Right atrium auricular region (tissue), 2 donors: ENCODE results near the gene TOP3A. TPM values are rescaled to one million over a fixed set of nuclear protein-coding genes. Genes with fewer than 3 reads are reported as not detected.

Experiments
- DNase-seq: peaks from one replicate; pipeline ENCODE4 v3.0.0-alpha.2; 2019; ENCODE audit warnings: low spot score
- H3K27ac ChIP-seq, 2 donors: fragments of 200-600 bp; sonication (generic); 1 replicate in 1 of 2; 2 replicates in 1 of 2; pipeline ENCODE4 v1.5.1; 2016 to 2019
- H3K27me3 ChIP-seq, 2 donors: fragments of 200-600 bp; sonication (generic); one replicate each; pipeline versions ENCODE4 v1.5.1 to v1.6.0; 2017 to 2019
- H3K36me3 ChIP-seq: fragments of 200-600 bp; sonication (generic); one replicate; pipeline ENCODE4 v1.5.1; 2016
- H3K4me1 ChIP-seq, 2 donors: fragments of 200-600 bp; sonication (generic); one replicate each; pipeline versions ENCODE4 v1.5.1 to v1.6.0; 2017 to 2019
- H3K4me3 ChIP-seq, 2 donors: fragments of 200-600 bp; sonication (generic); 1 replicate in 1 of 2; 2 replicates in 1 of 2; pipeline ENCODE4 v1.5.1; 2017 to 2019; ENCODE audit warnings: mild to moderate bottlenecking in 1 of 2, moderate library complexity in 1 of 2
- H3K9me3 ChIP-seq, 2 donors: fragments of 200-600 bp; sonication (generic); one replicate each; pipeline ENCODE4 v1.5.1; 2019
- total RNA-seq, 2 donors: library from RNA; depleted of rRNA; stranded (reverse); fragments of >200 nt; gene quantifications; one replicate each; pipeline ENCODE4 v1.1.0, GENCODE V29; 2016
- TF ChIP-seq, protein P1 (sequence below), 2 donors: fragments of 200-600 bp; sonication (generic); IDR thresholded peaks; one replicate each; pipeline ENCODE4 v1.5.1; 2019; ENCODE audit warnings: antibody characterized with exemption in 2 of 2

Gene TOP3A
- total RNA-seq, 2 donors from 2014 or later, result 12.6 to 18.8 TPM

DNA sequence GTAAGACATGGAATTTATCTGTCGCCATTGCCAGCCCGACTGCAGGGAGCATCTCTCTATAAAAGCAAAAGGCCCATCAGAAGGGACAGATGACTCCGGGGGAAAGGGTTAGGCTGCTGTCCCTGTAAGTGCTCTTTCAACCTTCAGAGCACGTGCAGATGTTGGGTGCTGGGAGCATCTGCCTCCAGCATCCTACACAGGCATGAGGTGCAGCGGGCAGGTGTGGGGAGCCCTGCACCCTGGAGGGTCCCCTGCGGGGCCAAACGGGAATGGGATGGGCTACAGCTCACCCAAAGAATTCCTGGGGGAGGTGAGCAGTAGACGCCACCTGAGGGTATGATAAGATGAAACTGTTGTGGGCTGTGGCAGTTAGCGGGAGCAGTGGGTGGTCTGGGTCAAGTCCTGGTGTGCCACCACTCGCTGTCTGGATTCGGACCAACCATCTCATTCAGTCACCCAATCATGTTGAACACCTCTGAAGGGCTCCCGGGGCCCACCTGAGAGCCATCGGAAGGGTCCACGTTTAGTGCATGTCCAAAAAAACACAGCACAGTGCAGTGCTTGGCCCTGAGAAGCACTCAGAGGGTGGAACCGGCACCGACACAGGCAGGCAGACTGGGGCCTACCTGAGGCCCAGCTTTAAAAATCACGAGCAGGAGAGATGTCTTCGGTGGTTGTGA lies 4.1 kb upstream of the TOP3A start:
- peaks cover 0 to 65% of the 10 kb centered on the region in 2 donors for H3K4me1 ChIP-seq
- H3K4me3 ChIP-seq, result no peak overlapping the region
- H3K27ac ChIP-seq, result no peak overlapping the region
- DNase-seq, result no peak
- peaks cover 20% of the 10 kb centered on the region for H3K36me3 ChIP-seq
- TF ChIP-seq, protein P1, sequence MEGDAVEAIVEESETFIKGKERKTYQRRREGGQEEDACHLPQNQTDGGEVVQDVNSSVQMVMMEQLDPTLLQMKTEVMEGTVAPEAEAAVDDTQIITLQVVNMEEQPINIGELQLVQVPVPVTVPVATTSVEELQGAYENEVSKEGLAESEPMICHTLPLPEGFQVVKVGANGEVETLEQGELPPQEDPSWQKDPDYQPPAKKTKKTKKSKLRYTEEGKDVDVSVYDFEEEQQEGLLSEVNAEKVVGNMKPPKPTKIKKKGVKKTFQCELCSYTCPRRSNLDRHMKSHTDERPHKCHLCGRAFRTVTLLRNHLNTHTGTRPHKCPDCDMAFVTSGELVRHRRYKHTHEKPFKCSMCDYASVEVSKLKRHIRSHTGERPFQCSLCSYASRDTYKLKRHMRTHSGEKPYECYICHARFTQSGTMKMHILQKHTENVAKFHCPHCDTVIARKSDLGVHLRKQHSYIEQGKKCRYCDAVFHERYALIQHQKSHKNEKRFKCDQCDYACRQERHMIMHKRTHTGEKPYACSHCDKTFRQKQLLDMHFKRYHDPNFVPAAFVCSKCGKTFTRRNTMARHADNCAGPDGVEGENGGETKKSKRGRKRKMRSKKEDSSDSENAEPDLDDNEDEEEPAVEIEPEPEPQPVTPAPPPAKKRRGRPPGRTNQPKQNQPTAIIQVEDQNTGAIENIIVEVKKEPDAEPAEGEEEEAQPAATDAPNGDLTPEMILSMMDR (IDR thresholded peaks at IDR 0.05), result no peak
- no peaks in the 10 kb centered on the region for H3K9me3 ChIP-seq
- no peaks in the 10 kb centered on the region for H3K27me3 ChIP-seq

DNA sequence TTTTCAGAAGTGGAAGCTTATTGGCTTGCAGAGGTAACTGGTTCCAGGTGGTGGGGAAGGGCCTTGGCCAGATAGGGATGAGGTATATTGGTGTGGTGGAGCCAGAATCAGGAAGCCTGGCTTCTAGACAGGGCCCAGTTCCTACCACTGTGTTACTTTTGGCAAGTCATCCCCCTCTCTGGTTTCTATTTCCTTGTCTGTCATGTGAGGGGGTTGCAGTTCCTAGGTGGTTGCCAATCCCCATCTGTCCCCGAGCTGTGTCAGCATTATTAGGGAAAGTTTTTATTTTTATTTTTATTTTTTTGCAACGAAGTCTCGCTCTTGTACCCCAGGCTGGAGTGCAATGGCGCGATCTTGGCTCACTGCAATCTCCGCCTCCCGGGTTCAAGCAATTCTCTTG lies 3.3 kb upstream of the TOP3A start:
- TF ChIP-seq, protein P1 (IDR thresholded peaks at IDR 0.05), result no peak
- H3K4me1 ChIP-seq, result peaks cover 0 to 73% of the 10 kb centered on the region in 2 donors
- H3K4me3 ChIP-seq, result no peak overlapping the region
- no peaks in the 10 kb centered on the region for H3K9me3 ChIP-seq
- no peaks in the 10 kb centered on the region for H3K27me3 ChIP-seq
- no peak overlapping the region for H3K27ac ChIP-seq
- H3K36me3 ChIP-seq, result peaks cover 13% of the 10 kb centered on the region
- DNase-seq, result no peak

DNA sequence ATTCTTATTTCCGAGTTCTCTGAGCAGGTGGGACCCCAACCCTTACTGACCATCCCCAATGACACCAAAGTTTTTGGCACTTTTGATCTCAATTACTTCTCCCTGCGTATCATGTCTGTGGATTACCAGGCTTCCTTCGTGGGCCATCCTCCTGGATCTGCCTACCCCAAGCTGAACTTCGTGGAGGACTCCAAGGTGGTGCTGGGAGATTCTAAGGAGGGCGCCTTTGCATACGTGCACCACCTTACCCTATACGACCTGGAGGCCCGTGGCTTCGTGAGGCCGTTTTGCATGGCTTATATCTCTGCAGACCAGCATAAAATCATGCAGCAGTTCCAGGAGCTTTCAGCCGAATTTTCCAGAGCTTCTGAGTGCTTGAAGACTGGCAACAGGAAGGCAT lies 1.2 kb upstream of the TOP3A start:
- DNase-seq, result no peak
- peaks cover 0 to 77% of the 10 kb centered on the region in 2 donors for H3K4me1 ChIP-seq

DNA sequence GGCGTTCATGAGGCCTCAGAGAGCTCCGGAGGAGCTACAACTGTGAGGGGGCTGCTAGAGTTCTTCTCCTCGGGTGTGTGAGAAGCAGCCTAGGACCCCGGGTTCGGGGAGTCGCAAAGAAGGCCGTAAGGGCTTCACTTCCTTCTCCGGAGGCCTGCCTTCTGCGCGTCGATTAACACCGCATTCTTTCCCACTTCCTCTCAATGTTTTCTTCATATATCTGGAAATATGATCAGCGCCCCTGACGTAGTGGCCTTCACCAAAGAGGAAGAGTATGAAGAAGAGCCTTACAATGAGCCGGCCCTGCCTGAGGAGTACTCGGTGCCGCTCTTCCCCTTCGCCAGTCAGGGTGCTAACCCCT lies 748 bp upstream of the TOP3A start:
- TF ChIP-seq, protein P1 (IDR thresholded peaks at IDR 0.05), result no peak
- H3K9me3 ChIP-seq, result no peaks in the 10 kb centered on the region
- H3K27me3 ChIP-seq, result no peaks in the 10 kb centered on the region
- H3K36me3 ChIP-seq, result peaks cover 5% of the 10 kb centered on the region
- peak overlapping the region; percentile 87 to 89 for H3K27ac ChIP-seq
- DNase-seq, result no peak
- H3K4me1 ChIP-seq, result peaks cover 0 to 72% of the 10 kb centered on the region in 2 donors
- peak overlapping the region; percentile 70 to 90 for H3K4me3 ChIP-seq

More for the DNA sequence above, 1.2 kb upstream of the TOP3A start:
- no peaks in the 10 kb centered on the region for H3K27me3 ChIP-seq
- peaks cover 5% of the 10 kb centered on the region for H3K36me3 ChIP-seq
- H3K27ac ChIP-seq, result peak overlapping the region in 1 of 2 donors; percentile 87
- H3K4me3 ChIP-seq, result peak overlapping the region; percentile 70 to 90
- TF ChIP-seq, protein P1 (IDR thresholded peaks at IDR 0.05), result no peak
- H3K9me3 ChIP-seq, result no peaks in the 10 kb centered on the region

DNA sequence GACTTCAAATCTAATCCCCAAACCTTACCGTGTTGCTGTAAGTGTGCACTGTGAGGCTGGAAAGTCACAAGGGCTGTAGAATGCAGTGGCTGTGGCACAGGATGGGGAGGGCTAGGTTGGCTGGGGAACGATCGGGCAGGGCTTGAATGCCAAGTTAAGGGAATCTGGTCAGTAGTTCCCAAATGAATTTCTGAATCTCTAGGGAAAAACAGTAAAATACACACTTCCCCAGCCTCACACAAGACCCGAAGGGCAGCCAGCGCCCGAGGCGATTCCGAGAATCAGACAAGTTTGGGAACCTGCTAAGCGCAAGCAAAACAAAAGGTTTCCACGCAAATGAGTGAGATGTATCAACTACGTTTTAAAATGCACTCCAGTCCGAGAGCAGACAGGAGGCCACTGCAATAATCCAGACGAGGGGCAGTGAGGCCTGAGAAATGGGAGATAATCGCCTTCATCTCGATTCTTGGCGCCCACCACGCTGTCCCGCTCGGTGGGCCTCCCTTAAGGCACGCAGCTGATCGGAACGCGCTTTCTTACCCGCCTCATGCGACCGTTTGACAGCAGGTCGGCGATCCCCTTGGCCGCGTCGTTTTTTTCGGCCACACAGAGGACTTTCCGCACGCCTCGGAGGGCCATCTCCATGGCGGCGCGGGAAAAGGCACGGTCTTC lies 599 bp downstream of the TOP3A start:
- Histone ChIP-seq H3K9me3 (no peaks in the 10 kb centered on the region), H3K36me3 (peaks cover under 1% of the 10 kb centered on the region), H3K27ac (peak overlapping the region; percentile 87 to 89), H3K27me3 (no peaks in the 10 kb centered on the region), H3K4me1 (peaks cover 0 to 59% of the 10 kb centered on the region in 2 donors), H3K4me3 (peak overlapping the region; percentile 70 to 90)
- DNase-seq, result no peak
- TF ChIP-seq, protein P1 (IDR thresholded peaks at IDR 0.05), result no peak
